Measurements from ENCODE around the gene GLYATL1.

Gene GLYATL1

GRCh38 chr11:58933661-58934060, 5.6 kb upstream of the GLYATL1 start:
- Histone ChIP-seq H3K9me3 (ENCODE audit: low read length) (no peaks in the 10 kb centered on the region), H3K4me3 (ENCODE audit: low read length) (no peak overlapping the region), H3K4me1 (ENCODE audit: insufficient read depth, low read length) (no peaks in the 10 kb centered on the region), H3K27me3 (ENCODE audit: insufficient read depth, low read length) (no peaks in the 10 kb centered on the region), H2AFZ (ENCODE audit: low read depth, low read length) (no peak overlapping the region), H3K36me3 (ENCODE audit: insufficient read depth, low read length) (no peaks in the 10 kb centered on the region)

GRCh38 chr11:58934945-58935513, 4.3 kb upstream of the GLYATL1 start:
- Histone ChIP-seq H3K9me3 (ENCODE audit: low read length) (no peaks in the 10 kb centered on the region), H3K27me3 (ENCODE audit: insufficient read depth, low read length) (no peaks in the 10 kb centered on the region), H3K36me3 (ENCODE audit: insufficient read depth, low read length) (no peaks in the 10 kb centered on the region), H3K4me3 (ENCODE audit: low read length) (no peak overlapping the region), H2AFZ (ENCODE audit: low read depth, low read length) (no peak overlapping the region), H3K4me1 (ENCODE audit: insufficient read depth, low read length) (no peaks in the 10 kb centered on the region)

DNA sequence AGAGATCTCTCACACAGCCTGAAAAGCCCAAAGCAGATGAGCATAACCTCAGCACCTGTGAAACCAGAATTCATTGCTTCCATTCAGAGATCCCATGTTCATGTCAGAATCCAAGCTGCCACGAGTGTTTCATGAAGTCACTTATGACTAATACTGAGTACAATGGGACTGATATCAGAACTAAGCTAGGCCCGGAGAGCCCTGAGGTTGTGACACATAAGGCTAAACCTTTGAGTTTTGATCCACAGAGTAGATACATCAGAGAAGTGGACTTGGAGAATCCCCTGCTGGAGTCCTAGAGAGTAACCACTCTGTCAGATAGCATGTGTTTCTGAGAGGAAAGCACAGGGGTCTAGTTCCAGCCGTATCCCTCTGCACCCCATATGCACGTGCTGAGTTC, 890 bp upstream of the GLYATL1 start:
- no peak overlapping the region for H2AFZ ChIP-seq (ENCODE audit: low read depth, low read length)
- no peaks in the 10 kb centered on the region for H3K9me3 ChIP-seq (ENCODE audit: low read length)
- H3K4me1 ChIP-seq (ENCODE audit: insufficient read depth, low read length) = no peaks in the 10 kb centered on the region
- no peaks in the 10 kb centered on the region for H3K36me3 ChIP-seq (ENCODE audit: insufficient read depth, low read length)
- H3K4me3 ChIP-seq (ENCODE audit: low read length) = no peak overlapping the region
- H3K27me3 ChIP-seq (ENCODE audit: insufficient read depth, low read length) = no peaks in the 10 kb centered on the region

- H3K4me1 ChIP-seq (ENCODE audit: insufficient read depth, low read length) = no peaks in the 10 kb centered on the region
- no peaks in the 10 kb centered on the region for H3K27me3 ChIP-seq (ENCODE audit: insufficient read depth, low read length)
- no peaks in the 10 kb centered on the region for H3K9me3 ChIP-seq (ENCODE audit: low read length)
- H3K36me3 ChIP-seq (ENCODE audit: insufficient read depth, low read length) = no peaks in the 10 kb centered on the region
- no peak overlapping the region for H3K4me3 ChIP-seq (ENCODE audit: low read length)
- H2AFZ ChIP-seq (ENCODE audit: low read depth, low read length) = no peak overlapping the region
These were observed 740 bp downstream of the GLYATL1 start for GRCh38 chr11:58940028-58940427.

DNA sequence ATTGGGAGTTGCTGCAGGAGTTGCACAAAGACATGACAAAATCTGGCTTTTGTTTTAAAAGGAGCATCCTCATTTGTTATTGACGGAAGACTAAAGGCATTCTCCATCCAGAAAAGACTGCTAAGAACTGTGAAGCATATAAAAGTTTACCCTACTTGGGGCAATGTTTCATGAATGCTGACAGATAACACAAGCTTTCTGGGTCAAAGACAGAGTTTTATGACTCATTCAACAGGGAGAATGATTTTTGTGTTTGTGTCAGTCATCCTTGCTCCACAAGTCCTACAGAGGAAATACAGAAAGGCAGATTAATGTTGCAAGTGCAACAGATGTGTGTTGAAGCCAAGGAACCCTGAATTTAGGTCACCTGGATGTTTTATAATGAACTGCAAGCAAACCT, 2.5 kb downstream of the GLYATL1 start:
- no peaks in the 10 kb centered on the region for H3K9me3 ChIP-seq (ENCODE audit: low read length)
- H3K27me3 ChIP-seq (ENCODE audit: insufficient read depth, low read length) = no peaks in the 10 kb centered on the region
- no peak overlapping the region for H3K4me3 ChIP-seq (ENCODE audit: low read length)
- H2AFZ ChIP-seq (ENCODE audit: low read depth, low read length) = no peak overlapping the region
- no peaks in the 10 kb centered on the region for H3K36me3 ChIP-seq (ENCODE audit: insufficient read depth, low read length)
- no peaks in the 10 kb centered on the region for H3K4me1 ChIP-seq (ENCODE audit: insufficient read depth, low read length)

GRCh38 chr11:58945663-58946062, 6.4 kb downstream of the GLYATL1 start:
- H2AFZ ChIP-seq (ENCODE audit: low read depth, low read length) = no peak overlapping the region

GRCh38 chr11:58949184-58949583, 9.9 kb downstream of the GLYATL1 start:
- Histone ChIP-seq H3K27me3 (ENCODE audit: insufficient read depth, low read length) (no peaks in the 10 kb centered on the region), H3K9me3 (ENCODE audit: low read length) (no peaks in the 10 kb centered on the region), H2AFZ (ENCODE audit: low read depth, low read length) (no peak overlapping the region), H3K4me1 (ENCODE audit: insufficient read depth, low read length) (no peaks in the 10 kb centered on the region), H3K4me3 (ENCODE audit: low read length) (no peak overlapping the region), H3K36me3 (ENCODE audit: insufficient read depth, low read length) (no peaks in the 10 kb centered on the region)

More at GRCh38 chr11:58945663-58946062, 6.4 kb downstream of the GLYATL1 start:
- no peaks in the 10 kb centered on the region for H3K9me3 ChIP-seq (ENCODE audit: low read length)
- no peaks in the 10 kb centered on the region for H3K4me1 ChIP-seq (ENCODE audit: insufficient read depth, low read length)
- no peaks in the 10 kb centered on the region for H3K27me3 ChIP-seq (ENCODE audit: insufficient read depth, low read length)
- no peaks in the 10 kb centered on the region for H3K36me3 ChIP-seq (ENCODE audit: insufficient read depth, low read length)
- H3K4me3 ChIP-seq (ENCODE audit: low read length) = no peak overlapping the region

DNA sequence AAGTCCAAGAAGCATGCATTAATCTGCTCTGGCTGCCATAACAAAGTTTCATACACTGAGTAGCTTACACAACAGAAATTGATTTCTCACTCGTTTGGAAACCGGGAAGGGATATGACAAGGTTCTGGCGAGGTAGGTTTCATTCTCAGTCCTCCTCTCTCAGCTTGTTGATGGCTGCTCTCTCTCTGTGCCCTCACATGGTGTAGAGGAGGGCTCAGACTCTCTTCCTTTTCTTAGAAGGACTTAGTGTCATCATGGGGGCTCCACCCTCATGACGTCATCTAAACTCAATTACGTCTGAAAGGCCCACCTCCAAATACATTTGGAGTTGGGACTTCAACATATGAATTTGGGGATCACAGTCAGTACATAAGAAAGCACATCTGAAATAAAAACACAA, 18.6 kb downstream of the GLYATL1 start:
- H2AFZ ChIP-seq (ENCODE audit: low read depth, low read length) = no peak overlapping the region
- no peaks in the 10 kb centered on the region for H3K9me3 ChIP-seq (ENCODE audit: low read length)
- no peaks in the 10 kb centered on the region for H3K27me3 ChIP-seq (ENCODE audit: insufficient read depth, low read length)
- no peaks in the 10 kb centered on the region for H3K36me3 ChIP-seq (ENCODE audit: insufficient read depth, low read length)
- H3K4me1 ChIP-seq (ENCODE audit: insufficient read depth, low read length) = no peaks in the 10 kb centered on the region
- H3K4me3 ChIP-seq (ENCODE audit: low read length) = no peak overlapping the region

DNA sequence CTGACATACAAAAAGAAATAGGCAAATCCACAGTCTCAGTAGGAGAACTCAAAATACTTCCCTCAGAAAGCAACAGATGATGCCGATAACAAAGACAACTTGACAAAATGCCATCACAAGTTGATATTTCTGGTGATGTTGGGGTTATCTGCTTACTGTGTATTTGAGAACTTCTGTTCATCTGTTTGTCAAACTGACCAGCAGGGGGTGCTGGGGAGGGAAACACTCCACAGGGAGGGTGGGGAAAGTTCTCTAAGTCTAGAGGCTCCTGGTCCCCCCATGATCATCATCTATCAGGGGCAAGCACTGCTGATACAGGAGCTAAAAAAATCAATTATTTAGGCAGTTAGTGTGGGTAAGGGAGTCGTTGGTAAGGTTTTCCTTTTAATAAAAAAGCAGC, 19.2 kb downstream of the GLYATL1 start:
- H3K27me3 ChIP-seq (ENCODE audit: insufficient read depth, low read length) = no peaks in the 10 kb centered on the region
- H3K4me1 ChIP-seq (ENCODE audit: insufficient read depth, low read length) = no peaks in the 10 kb centered on the region
- no peak overlapping the region for H2AFZ ChIP-seq (ENCODE audit: low read depth, low read length)
- H3K9me3 ChIP-seq (ENCODE audit: low read length) = no peaks in the 10 kb centered on the region
- H3K36me3 ChIP-seq (ENCODE audit: insufficient read depth, low read length) = no peaks in the 10 kb centered on the region
- no peak overlapping the region for H3K4me3 ChIP-seq (ENCODE audit: low read length)

DNA sequence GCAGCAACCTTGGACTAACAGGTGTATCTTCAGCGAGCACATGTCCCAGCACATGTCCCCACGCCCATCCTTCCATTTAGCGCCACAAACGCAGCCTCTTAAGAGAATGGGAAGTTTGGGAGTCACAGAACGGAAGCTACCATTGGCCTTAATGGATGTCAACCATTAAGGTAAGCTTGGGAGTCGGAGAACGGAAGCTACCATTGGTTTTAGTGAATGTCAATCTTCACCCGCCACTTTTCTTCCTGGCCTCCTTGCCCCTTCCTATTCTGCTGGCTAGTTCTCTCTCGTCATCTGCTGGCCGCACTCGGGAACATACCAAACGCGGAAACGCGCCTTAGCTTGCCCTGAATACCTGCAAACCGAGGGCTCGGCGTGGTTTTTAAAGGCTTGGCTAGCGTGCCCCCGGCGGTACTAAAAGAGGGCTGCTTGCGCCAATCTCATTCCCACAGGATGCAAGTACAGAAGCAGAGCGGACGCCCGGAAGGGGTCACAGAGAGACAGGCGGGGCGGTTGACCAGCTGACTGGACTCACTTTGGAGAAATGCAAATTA, 24.3 kb downstream of the GLYATL1 start:
- H3K4me3 ChIP-seq (ENCODE audit: low read length) = no peak overlapping the region
- H3K9me3 ChIP-seq (ENCODE audit: low read length) = no peaks in the 10 kb centered on the region
- H3K36me3 ChIP-seq (ENCODE audit: insufficient read depth, low read length) = no peaks in the 10 kb centered on the region
- H3K4me1 ChIP-seq (ENCODE audit: insufficient read depth, low read length) = no peaks in the 10 kb centered on the region
- no peaks in the 10 kb centered on the region for H3K27me3 ChIP-seq (ENCODE audit: insufficient read depth, low read length)
- no peak overlapping the region for H2AFZ ChIP-seq (ENCODE audit: low read depth, low read length)

- no peak overlapping the region for H3K4me3 ChIP-seq (ENCODE audit: low read length)
These were observed 26.1 kb downstream of the GLYATL1 start for GRCh38 chr11:58965246-58965985.

GRCh38 chr11:58968251-58968711, 29.0 kb downstream of the GLYATL1 start:
- Histone ChIP-seq H3K4me3 (ENCODE audit: low read length) (no peak overlapping the region), H2AFZ (ENCODE audit: low read depth, low read length) (no peak overlapping the region), H3K27me3 (ENCODE audit: insufficient read depth, low read length) (no peaks in the 10 kb centered on the region), H3K4me1 (ENCODE audit: insufficient read depth, low read length) (no peaks in the 10 kb centered on the region), H3K36me3 (ENCODE audit: insufficient read depth, low read length) (no peaks in the 10 kb centered on the region), H3K9me3 (ENCODE audit: low read length) (no peaks in the 10 kb centered on the region)

More at GRCh38 chr11:58965246-58965985, 26.1 kb downstream of the GLYATL1 start:
- H3K9me3 ChIP-seq (ENCODE audit: low read length) = no peaks in the 10 kb centered on the region
- no peaks in the 10 kb centered on the region for H3K4me1 ChIP-seq (ENCODE audit: insufficient read depth, low read length)
- H3K36me3 ChIP-seq (ENCODE audit: insufficient read depth, low read length) = no peaks in the 10 kb centered on the region
- no peak overlapping the region for H2AFZ ChIP-seq (ENCODE audit: low read depth, low read length)
- no peaks in the 10 kb centered on the region for H3K27me3 ChIP-seq (ENCODE audit: insufficient read depth, low read length)

GRCh38 chr11:58977470-58977869, 38.2 kb downstream of the GLYATL1 start:
- Histone ChIP-seq H3K36me3 (ENCODE audit: insufficient read depth, low read length) (no peaks in the 10 kb centered on the region), H2AFZ (ENCODE audit: low read depth, low read length) (no peak overlapping the region), H3K27me3 (ENCODE audit: insufficient read depth, low read length) (no peaks in the 10 kb centered on the region), H3K4me3 (ENCODE audit: low read length) (no peak overlapping the region), H3K4me1 (ENCODE audit: insufficient read depth, low read length) (no peaks in the 10 kb centered on the region), H3K9me3 (ENCODE audit: low read length) (no peaks in the 10 kb centered on the region)
